GM12875 (cell line): ENCODE measurements around the gene NXPH4.

ENCODE experiments used
- H3K4me3 ChIP-seq: one replicate; pipeline ENCODE4 v1.5.1; 2011; ENCODE audit warnings: low read depth, low read length, control low read depth
- TF ChIP-seq, protein P1 (sequence below): IDR thresholded peaks from 2 replicates; pipeline ENCODE4 v1.5.1; 2011; ENCODE audit warnings: low read depth, mild to moderate bottlenecking, control low read depth, inconsistent platforms, low read length, moderate library complexity, borderline replicate concordance; ENCODE audit not compliant: insufficient read depth

The NXPH4 gene

DNA sequence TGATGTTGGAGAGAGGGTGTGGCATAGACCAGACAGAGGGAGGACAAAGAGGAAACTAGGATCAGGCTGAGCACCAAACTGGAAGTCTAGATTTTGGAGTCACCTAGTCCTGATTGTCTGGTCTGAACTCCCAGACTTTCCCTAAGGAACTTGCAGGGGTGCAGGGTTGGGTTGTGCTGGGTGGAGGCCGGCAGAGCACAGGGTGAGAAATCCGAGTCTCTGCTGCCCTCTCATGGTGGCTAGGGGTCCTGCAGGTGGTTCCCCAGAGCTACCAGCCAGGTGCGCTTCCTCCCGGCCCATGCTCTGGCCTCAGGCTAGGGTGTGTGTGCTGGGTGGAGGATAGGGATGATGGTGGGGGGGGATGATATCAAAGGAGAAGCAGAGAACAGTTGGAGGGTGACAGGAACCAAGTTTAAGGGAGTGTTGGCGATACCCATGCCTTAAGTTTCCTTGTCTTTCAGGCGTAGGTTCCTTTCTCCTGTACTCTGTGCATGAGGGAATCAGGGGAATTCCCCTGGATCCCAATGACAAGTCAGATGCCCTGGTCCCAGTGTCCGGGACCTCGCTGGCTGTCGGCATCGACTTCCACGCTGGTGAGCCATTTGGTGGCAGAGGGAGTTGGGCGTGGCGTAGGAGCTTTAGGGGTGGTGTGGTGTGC is 33.5 kb upstream of the NXPH4 start:
- no peak overlapping the region for H3K4me3 ChIP-seq
- TF ChIP-seq, protein P1, sequence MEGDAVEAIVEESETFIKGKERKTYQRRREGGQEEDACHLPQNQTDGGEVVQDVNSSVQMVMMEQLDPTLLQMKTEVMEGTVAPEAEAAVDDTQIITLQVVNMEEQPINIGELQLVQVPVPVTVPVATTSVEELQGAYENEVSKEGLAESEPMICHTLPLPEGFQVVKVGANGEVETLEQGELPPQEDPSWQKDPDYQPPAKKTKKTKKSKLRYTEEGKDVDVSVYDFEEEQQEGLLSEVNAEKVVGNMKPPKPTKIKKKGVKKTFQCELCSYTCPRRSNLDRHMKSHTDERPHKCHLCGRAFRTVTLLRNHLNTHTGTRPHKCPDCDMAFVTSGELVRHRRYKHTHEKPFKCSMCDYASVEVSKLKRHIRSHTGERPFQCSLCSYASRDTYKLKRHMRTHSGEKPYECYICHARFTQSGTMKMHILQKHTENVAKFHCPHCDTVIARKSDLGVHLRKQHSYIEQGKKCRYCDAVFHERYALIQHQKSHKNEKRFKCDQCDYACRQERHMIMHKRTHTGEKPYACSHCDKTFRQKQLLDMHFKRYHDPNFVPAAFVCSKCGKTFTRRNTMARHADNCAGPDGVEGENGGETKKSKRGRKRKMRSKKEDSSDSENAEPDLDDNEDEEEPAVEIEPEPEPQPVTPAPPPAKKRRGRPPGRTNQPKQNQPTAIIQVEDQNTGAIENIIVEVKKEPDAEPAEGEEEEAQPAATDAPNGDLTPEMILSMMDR, result peak; percentile 97

DNA sequence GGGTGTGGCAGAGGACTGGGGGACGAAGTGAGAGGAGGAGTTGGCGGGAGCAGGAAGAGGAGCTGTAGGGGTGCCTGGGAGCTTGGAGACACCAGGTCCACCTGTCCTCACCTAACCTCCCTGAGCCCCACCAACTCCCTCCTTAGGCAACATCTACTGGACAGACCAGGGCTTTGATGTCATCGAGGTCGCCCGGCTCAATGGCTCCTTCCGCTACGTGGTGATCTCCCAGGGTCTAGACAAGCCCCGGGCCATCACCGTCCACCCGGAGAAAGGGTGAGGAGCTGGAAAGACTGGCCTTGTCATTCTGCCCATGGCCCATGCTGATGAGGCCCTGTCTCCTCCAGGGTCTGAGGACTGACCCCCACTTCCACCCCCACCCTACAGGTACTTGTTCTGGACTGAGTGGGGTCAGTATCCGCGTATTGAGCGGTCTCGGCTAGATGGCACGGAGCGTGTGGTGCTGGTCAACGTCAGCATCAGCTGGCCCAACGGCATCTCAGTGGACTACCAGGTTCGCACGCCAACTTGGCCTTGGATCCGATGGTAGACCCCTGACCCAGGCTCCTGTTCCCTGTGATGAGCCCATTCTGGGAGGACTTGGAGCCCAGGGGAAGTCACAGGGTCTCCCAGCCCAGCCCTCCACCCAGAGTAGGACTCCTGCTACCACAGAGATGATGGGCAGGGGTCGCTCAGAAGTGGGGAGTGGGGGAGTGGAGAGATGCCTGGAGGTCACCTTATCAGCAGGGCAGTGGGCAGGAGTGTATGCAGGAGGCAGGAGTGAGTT is 32.5 kb upstream of the NXPH4 start:
- no peak overlapping the region for H3K4me3 ChIP-seq
- TF ChIP-seq, protein P1, result no peak

DNA sequence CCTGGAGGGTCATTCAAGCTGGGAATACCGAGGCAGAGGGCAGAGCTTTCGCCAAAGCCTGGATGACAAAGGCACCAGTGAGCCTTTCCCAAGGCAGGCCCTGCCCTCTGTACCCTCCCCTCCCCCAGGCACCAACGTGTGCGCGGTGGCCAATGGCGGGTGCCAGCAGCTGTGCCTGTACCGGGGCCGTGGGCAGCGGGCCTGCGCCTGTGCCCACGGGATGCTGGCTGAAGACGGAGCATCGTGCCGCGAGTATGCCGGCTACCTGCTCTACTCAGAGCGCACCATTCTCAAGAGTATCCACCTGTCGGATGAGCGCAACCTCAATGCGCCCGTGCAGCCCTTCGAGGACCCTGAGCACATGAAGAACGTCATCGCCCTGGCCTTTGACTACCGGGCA is 31.2 kb upstream of the NXPH4 start:
- TF ChIP-seq, protein P1, result no peak
- H3K4me3 ChIP-seq, result no peak overlapping the region

DNA sequence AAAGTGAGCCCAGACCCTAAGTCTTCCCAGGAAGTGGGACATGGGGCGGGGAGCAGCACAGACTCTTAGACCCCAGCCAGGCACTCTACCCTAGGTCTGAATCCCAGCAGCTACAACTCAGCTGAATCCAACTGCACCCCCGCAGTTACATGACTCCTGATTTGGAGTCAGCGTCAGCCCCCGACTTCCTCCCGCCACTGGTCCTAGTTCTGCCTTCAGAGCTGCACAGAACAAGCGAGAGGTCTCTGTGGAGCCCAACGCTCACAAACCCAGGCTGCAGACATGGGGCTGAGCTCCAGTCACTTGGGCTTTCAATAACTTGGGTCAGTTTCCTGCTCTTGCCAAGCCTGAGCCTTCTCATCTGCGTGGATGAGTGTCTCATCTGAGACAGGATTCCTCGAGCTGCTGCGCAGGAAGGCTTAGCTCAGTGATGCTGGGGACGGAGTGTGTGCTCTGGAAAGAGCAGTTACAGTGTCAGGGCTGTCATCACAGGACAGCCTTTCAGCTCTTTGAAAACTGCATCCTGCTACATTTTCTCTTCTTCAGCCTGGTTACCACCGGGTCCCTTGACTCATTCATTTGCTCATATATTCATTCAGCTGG is 30.6 kb upstream of the NXPH4 start:
- H3K4me3 ChIP-seq, result no peak overlapping the region
- TF ChIP-seq, protein P1, result no peak

DNA sequence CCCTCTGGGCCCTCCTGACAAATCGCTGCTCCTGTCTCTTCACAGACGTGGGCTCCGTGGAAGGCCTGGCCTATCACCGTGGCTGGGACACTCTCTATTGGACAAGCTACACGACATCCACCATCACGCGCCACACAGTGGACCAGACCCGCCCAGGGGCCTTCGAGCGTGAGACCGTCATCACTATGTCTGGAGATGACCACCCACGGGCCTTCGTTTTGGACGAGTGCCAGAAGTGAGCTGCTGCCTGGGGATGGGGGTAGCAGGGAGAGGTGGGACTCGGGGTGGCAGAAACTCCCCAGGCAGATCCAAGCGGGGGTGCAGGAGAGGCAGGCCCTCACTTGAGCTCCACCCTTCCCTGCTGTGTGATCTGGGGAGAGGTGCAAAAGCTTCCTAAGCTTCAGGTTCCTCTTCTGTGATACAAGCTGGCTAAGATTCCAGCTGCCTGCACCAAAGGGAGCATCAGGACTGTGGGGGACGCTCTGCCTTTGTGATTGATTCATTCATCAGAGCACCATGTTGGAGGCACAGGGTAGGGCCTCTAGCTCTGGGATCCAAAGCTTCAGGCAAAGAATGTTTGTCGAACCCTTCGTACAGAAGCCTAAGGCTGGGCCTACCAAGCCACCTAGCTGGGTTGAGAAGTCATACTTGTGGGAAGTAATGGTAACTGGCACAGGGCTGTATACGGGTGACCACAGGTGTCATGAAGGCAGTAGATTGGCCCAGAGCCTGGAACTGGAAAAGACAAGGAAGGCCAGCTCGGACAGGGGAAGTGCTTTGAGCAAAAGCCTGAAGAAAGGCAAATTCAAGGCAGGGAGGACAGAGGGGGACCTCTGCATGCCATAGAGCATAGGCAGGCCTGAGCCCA is 29.1 kb upstream of the NXPH4 start:
- H3K4me3 ChIP-seq, result no peak overlapping the region
- TF ChIP-seq, protein P1, result no peak

DNA sequence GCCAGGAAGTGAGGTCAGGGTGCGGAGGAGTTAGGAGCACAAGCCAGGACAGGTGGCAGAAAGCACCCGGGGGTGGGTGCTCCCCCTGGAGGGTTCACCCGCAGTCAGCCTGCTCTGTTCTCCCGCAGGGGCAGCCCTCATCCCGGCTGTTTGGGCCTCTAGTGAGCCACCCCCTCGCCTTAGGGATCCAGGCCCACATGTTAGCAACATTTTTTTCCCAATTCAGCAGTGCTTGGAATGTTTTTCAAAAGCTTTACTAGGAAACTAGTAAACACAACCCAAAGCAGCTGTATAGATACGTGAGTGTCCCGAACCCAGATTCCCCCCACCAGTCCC is 28.5 kb upstream of the NXPH4 start:
- TF ChIP-seq, protein P1, result no peak
- no peak overlapping the region for H3K4me3 ChIP-seq
